ENCODE data around the gene GAS6. TPM values are rescaled to one million over a fixed set of nuclear protein-coding genes. Genes with fewer than 3 reads are reported as not detected.
"Not testable (repeated sequence)": the region's sequence is repeated elsewhere in the genome, so short reads cannot be mapped to it uniquely, and the experiment has no call there.

The GAS6 gene
- total RNA-seq, result under 1 TPM; 0.53 to 0.65 TPM

GRCh38 chr13:113863524-113864272 is at the start of gene GAS6:
TSS of gene GAS6 (minus strand) at chr13:113864076. CDS start at chr13:113863920, 156 bp downstream.
- DNase-seq (no peak), ATAC-seq (peak; percentile 67)
- H3K27ac Mint-ChIP-seq, result no peak within 1 kb of the TSS
- no peaks in the 10 kb centered on the region for H3K9me3 Mint-ChIP-seq (ENCODE audit: insufficient read depth)
- CTCF ChIA-PET, result no interaction called here
- H3K4me1 Mint-ChIP-seq (ENCODE audit: low read depth), result peaks cover 13% of the 10 kb centered on the region
- H3K36me3 Mint-ChIP-seq (ENCODE audit: low read depth), result no peaks in the 10 kb centered on the region
- POLR2A ChIA-PET, result no interaction called here
- H3K27me3 Mint-ChIP-seq (ENCODE audit: low read depth), result peaks cover 48% of the 10 kb centered on the region
- peak within 1 kb of the TSS; percentile 44 for H3K4me3 Mint-ChIP-seq

GRCh38 chr13:113913408-113913807 is 49.5 kb upstream of the GAS6 start:
- H3K27me3 Mint-ChIP-seq (ENCODE audit: low read depth), result peaks cover 40% of the 10 kb centered on the region
- H3K27ac Mint-ChIP-seq; DNase-seq; H3K9me3 Mint-ChIP-seq (ENCODE audit: insufficient read depth); CTCF ChIA-PET; ATAC-seq; H3K36me3 Mint-ChIP-seq (ENCODE audit: low read depth); POLR2A ChIA-PET; H3K4me1 Mint-ChIP-seq (ENCODE audit: low read depth); H3K4me3 Mint-ChIP-seq: not testable (repeated sequence)

- ATAC-seq (no peak), DNase-seq (no peak)
- H3K9me3 Mint-ChIP-seq (ENCODE audit: insufficient read depth), result no peaks in the 10 kb centered on the region
- ChIA-PET POLR2A (no interaction called here), CTCF (no interaction called here)
- no peak overlapping the region for H3K27ac Mint-ChIP-seq
- H3K27me3 Mint-ChIP-seq (ENCODE audit: low read depth), result peaks cover 46% of the 10 kb centered on the region
- H3K4me3 Mint-ChIP-seq, result no peak overlapping the region
- no peaks in the 10 kb centered on the region for H3K36me3 Mint-ChIP-seq (ENCODE audit: low read depth)
- H3K4me1 Mint-ChIP-seq (ENCODE audit: low read depth), result peaks cover 3% of the 10 kb centered on the region
Measured at GRCh38 chr13:113912596-113912995, 48.7 kb upstream of the GAS6 start.

- H3K36me3 Mint-ChIP-seq (ENCODE audit: low read depth), result no peaks in the 10 kb centered on the region
- no peak overlapping the region for H3K27ac Mint-ChIP-seq
- H3K4me3 Mint-ChIP-seq, result no peak overlapping the region
- peaks cover 3% of the 10 kb centered on the region for H3K4me1 Mint-ChIP-seq (ENCODE audit: low read depth)
- no peaks in the 10 kb centered on the region for H3K9me3 Mint-ChIP-seq (ENCODE audit: insufficient read depth)
- ATAC-seq, result no peak
- peak; percentile 9 for DNase-seq
- H3K27me3 Mint-ChIP-seq (ENCODE audit: low read depth), result peaks cover 40% of the 10 kb centered on the region
- CTCF ChIA-PET, result no interaction called here
- POLR2A ChIA-PET, result no interaction called here
Measured at GRCh38 chr13:113907635-113908617, 44.0 kb upstream of the GAS6 start.

- no peak for ATAC-seq
Measured at GRCh38 chr13:113906571-113906970, 42.7 kb upstream of the GAS6 start.

GRCh38 chr13:113905942-113906341 is 42.1 kb upstream of the GAS6 start:
- H3K27me3 Mint-ChIP-seq (ENCODE audit: low read depth), result peaks cover 26% of the 10 kb centered on the region
- ChIA-PET POLR2A (no interaction called here), CTCF (no interaction called here)
- no peaks in the 10 kb centered on the region for H3K36me3 Mint-ChIP-seq (ENCODE audit: low read depth)
- DNase-seq (peak; percentile 8), ATAC-seq (no peak)
- no peak overlapping the region for H3K4me3 Mint-ChIP-seq
- no peak overlapping the region for H3K27ac Mint-ChIP-seq
- peaks cover 3% of the 10 kb centered on the region for H3K4me1 Mint-ChIP-seq (ENCODE audit: low read depth)
- no peaks in the 10 kb centered on the region for H3K9me3 Mint-ChIP-seq (ENCODE audit: insufficient read depth)

More at GRCh38 chr13:113906571-113906970, 42.7 kb upstream of the GAS6 start:
- ChIA-PET POLR2A (no interaction called here), CTCF (no interaction called here)
- Mint-ChIP-seq H3K36me3 (ENCODE audit: low read depth) (no peaks in the 10 kb centered on the region), H3K4me3 (no peak overlapping the region), H3K27ac (no peak overlapping the region), H3K4me1 (ENCODE audit: low read depth) (peaks cover 3% of the 10 kb centered on the region), H3K9me3 (ENCODE audit: insufficient read depth) (no peaks in the 10 kb centered on the region), H3K27me3 (ENCODE audit: low read depth) (peaks cover 31% of the 10 kb centered on the region)
- DNase-seq, result peak; percentile 8

- Mint-ChIP-seq H3K27me3 (ENCODE audit: low read depth) (peaks cover 20% of the 10 kb centered on the region), H3K27ac (no peak overlapping the region), H3K36me3 (ENCODE audit: low read depth) (no peaks in the 10 kb centered on the region), H3K4me1 (ENCODE audit: low read depth) (peaks cover 3% of the 10 kb centered on the region), H3K4me3 (no peak overlapping the region), H3K9me3 (ENCODE audit: insufficient read depth) (no peaks in the 10 kb centered on the region)
- no peak for ATAC-seq
- peak; percentile 18 for DNase-seq
- ChIA-PET POLR2A (no interaction called here), CTCF (interaction anchor here (1.4 kb wide), 1 partner anchor 16 kb away, joined by 3 read pairs; no protein-coding TSS in a partner anchor)
Measured at GRCh38 chr13:113905018-113905417, 41.1 kb upstream of the GAS6 start.

- Mint-ChIP-seq H3K9me3 (ENCODE audit: insufficient read depth) (no peaks in the 10 kb centered on the region), H3K27me3 (ENCODE audit: low read depth) (peaks cover 19% of the 10 kb centered on the region), H3K4me1 (ENCODE audit: low read depth) (peaks cover 3% of the 10 kb centered on the region), H3K36me3 (ENCODE audit: low read depth) (no peaks in the 10 kb centered on the region), H3K27ac (no peak overlapping the region), H3K4me3 (no peak overlapping the region)
- no peak for ATAC-seq
- peak; percentile 33 for DNase-seq
- CTCF ChIA-PET, result interaction anchor here (1.1 to 1.4 kb wide), 2 partner anchors 17 to 88 kb away, joined by 3 read pairs; no protein-coding TSS in a partner anchor
- POLR2A ChIA-PET, result no interaction called here
Measured at GRCh38 chr13:113904411-113904810, 40.5 kb upstream of the GAS6 start.

- no peak overlapping the region for H3K27ac Mint-ChIP-seq
- ChIA-PET CTCF (interaction anchor here (1.1 to 1.4 kb wide), 2 partner anchors 18 to 87 kb away, joined by 3 read pairs; no protein-coding TSS in a partner anchor), POLR2A (no interaction called here)
- DNase-seq (peak; percentile 18), ATAC-seq (no peak)
- peaks cover 3% of the 10 kb centered on the region for H3K4me1 Mint-ChIP-seq (ENCODE audit: low read depth)
- H3K36me3 Mint-ChIP-seq (ENCODE audit: low read depth), result no peaks in the 10 kb centered on the region
- H3K27me3 Mint-ChIP-seq (ENCODE audit: low read depth), result peaks cover 14% of the 10 kb centered on the region
- H3K4me3 Mint-ChIP-seq, result no peak overlapping the region
- H3K9me3 Mint-ChIP-seq (ENCODE audit: insufficient read depth), result no peaks in the 10 kb centered on the region
Measured at GRCh38 chr13:113903912-113904311, 40.0 kb upstream of the GAS6 start.

- DNase-seq (peak; percentile 16), ATAC-seq (no peak)
- no peak overlapping the region for H3K4me3 Mint-ChIP-seq
- H3K27ac Mint-ChIP-seq, result no peak overlapping the region
- no peaks in the 10 kb centered on the region for H3K4me1 Mint-ChIP-seq (ENCODE audit: low read depth)
- no peaks in the 10 kb centered on the region for H3K9me3 Mint-ChIP-seq (ENCODE audit: insufficient read depth)
- H3K27me3 Mint-ChIP-seq (ENCODE audit: low read depth), result peaks cover 11% of the 10 kb centered on the region
- ChIA-PET POLR2A (no interaction called here), CTCF (interaction anchor here (1.1 to 1.4 kb wide), 2 partner anchors 18 to 86 kb away, joined by 3 read pairs; no protein-coding TSS in a partner anchor)
- H3K36me3 Mint-ChIP-seq (ENCODE audit: low read depth), result no peaks in the 10 kb centered on the region
Measured at GRCh38 chr13:113902986-113903775, 39.3 kb upstream of the GAS6 start.

GRCh38 chr13:113902481-113902880 is 38.6 kb upstream of the GAS6 start:
- ATAC-seq, result no peak
- DNase-seq, result peak; percentile 5
- no peaks in the 10 kb centered on the region for H3K9me3 Mint-ChIP-seq (ENCODE audit: insufficient read depth)
- no peak overlapping the region for H3K4me3 Mint-ChIP-seq
- no peaks in the 10 kb centered on the region for H3K4me1 Mint-ChIP-seq (ENCODE audit: low read depth)
- ChIA-PET CTCF (no interaction called here), POLR2A (no interaction called here)
- H3K27ac Mint-ChIP-seq, result no peak overlapping the region
- H3K36me3 Mint-ChIP-seq (ENCODE audit: low read depth), result no peaks in the 10 kb centered on the region
- H3K27me3 Mint-ChIP-seq (ENCODE audit: low read depth), result peaks cover 6% of the 10 kb centered on the region

Data from activated CD8-positive, alpha-beta T cell treated with anti-CD3 and anti-CD28 coated beads, Interleukin-2, amount 10 ng/mL, durations not matched to agents 7 days and 5 days (primary cell).